Natural killer cell (primary cell): Measurements from ENCODE around the gene EPHA7. TPM values are rescaled to one million over a fixed set of nuclear protein-coding genes. Genes with fewer than 3 reads are reported as not detected.

Source experiments
- ATAC-seq, 3 donors: fragments of 150-1000 bp in 2 of 3; fragments of 200-7000 bp in 1 of 3; cut with Tn5 transposase; 1 replicate in 1 of 3; 2 replicates in 2 of 3; pipeline ENCODE4 v1.10.0; 2021; ENCODE audit warnings: mild to moderate bottlenecking in 2 of 3, moderate library complexity in 2 of 3
- DNase-seq, 2 donors: peaks; one replicate each; pipeline versions ENCODE4 v3.0.0 to v3.0.0-alpha.2; 2013 to 2021; ENCODE audit warnings: mixed read lengths in 1 of 2
- H3K27ac ChIP-seq: one replicate; pipeline ENCODE4 v1.5.1; 2013; ENCODE audit warnings: mild to moderate bottlenecking, low read length
- H3K27me3 ChIP-seq: one replicate; pipeline ENCODE4 v1.6.1; 2013; ENCODE audit warnings: low read length; ENCODE audit not compliant: control insufficient read depth, insufficient read depth
- H3K36me3 ChIP-seq: one replicate; pipeline ENCODE4 v1.6.1; 2013; ENCODE audit warnings: low read length; ENCODE audit not compliant: control insufficient read depth, insufficient read depth
- H3K4me1 ChIP-seq: one replicate; pipeline ENCODE4 v1.6.1; 2013; ENCODE audit warnings: low read length; ENCODE audit not compliant: control insufficient read depth, insufficient read depth
- H3K4me3 ChIP-seq: one replicate; pipeline ENCODE4 v1.5.1; 2013; ENCODE audit warnings: low read length
- H3K9me3 ChIP-seq: one replicate; pipeline ENCODE4 v1.6.1; 2013; ENCODE audit warnings: low read length; ENCODE audit not compliant: control insufficient read depth, insufficient read depth
- H3K27ac Mint-ChIP-seq, 2 donors: one replicate each; pipeline ENCODE4 v1.8.0; 2022; ENCODE audit warnings: mild to moderate bottlenecking in 2 of 2, mixed read lengths in 2 of 2, moderate library complexity in 1 of 2
- H3K27me3 Mint-ChIP-seq, 2 donors: one replicate each; pipeline ENCODE4 v1.8.0; 2022; ENCODE audit warnings: low read depth in 2 of 2, mixed read lengths in 2 of 2
- H3K36me3 Mint-ChIP-seq: one replicate; pipeline ENCODE4 v1.8.0; 2022; ENCODE audit warnings: mixed read lengths
- H3K4me1 Mint-ChIP-seq, 2 donors: one replicate each; pipeline ENCODE4 v1.8.0; 2022; ENCODE audit warnings: mixed read lengths in 2 of 2
- H3K4me3 Mint-ChIP-seq: one replicate; pipeline ENCODE4 v1.8.0; 2022; ENCODE audit warnings: mild to moderate bottlenecking, moderate library complexity, mixed read lengths
- H3K9me3 Mint-ChIP-seq, 2 donors: one replicate each; pipeline ENCODE4 v1.8.0; 2022; ENCODE audit warnings: mixed read lengths in 2 of 2
- CTCF ChIP-seq: fragments of 200-600 bp; IDR thresholded peaks from one replicate; pipeline ENCODE4 v1.8.0; 2022; ENCODE audit warnings: antibody characterized with exemption
- WGBS: methylation state at CpG from one replicate; pipeline ENCODE4 v1.1.7; 2013; ENCODE audit warnings: missing lambda C conversion rate; ENCODE audit not compliant: insufficient coverage; 5-methylcytosine and 5-hydroxymethylcytosine counted together
- intact Hi-C: fragments of 100-400 bp; cut with micrococcal nuclease; formaldehyde crosslinking; loops from one replicate; pipeline ENCODE4 v1.14.2; 2022
- total RNA-seq, 4 donors: library from RNA; stranded (reverse); fragments of 120-200 nt in 1 of 4; gene quantifications; one replicate each; pipeline versions ENCODE4 v1.2.3 to v1.2.4, GENCODE V29; 2013 to 2022

The EPHA7 gene
- total RNA-seq, 3 donors from 2014 or later (not counting 1 experiment from before 2014, with no cell fraction given): not detected

GRCh38 chr6:93403390-93403789 lies 16.0 kb downstream of the EPHA7 start:
- H3K4me1 Mint-ChIP-seq: no peaks in the 10 kb centered on the region
- intact Hi-C loops: no loop called here
- H3K4me3 Mint-ChIP-seq: no peak overlapping the region
- Histone ChIP-seq H3K36me3 (no peaks in the 10 kb centered on the region), H3K27ac (no peak overlapping the region), H3K4me1 (no peaks in the 10 kb centered on the region), H3K4me3 (no peak overlapping the region), H3K27me3 (no peaks in the 10 kb centered on the region), H3K9me3 (no peaks in the 10 kb centered on the region)
- H3K27ac Mint-ChIP-seq: no peak overlapping the region
- H3K27me3 Mint-ChIP-seq: no peaks in the 10 kb centered on the region
- WGBS: 88% methylated on average over 3 of the region's 3 CpGs
- TF ChIP-seq CTCF: no peak
- no peaks in the 10 kb centered on the region for H3K36me3 Mint-ChIP-seq
- peaks cover 3 to 5% of the 10 kb centered on the region in 2 donors for H3K9me3 Mint-ChIP-seq
- ATAC-seq: no peak
- no peak for DNase-seq

DNA sequence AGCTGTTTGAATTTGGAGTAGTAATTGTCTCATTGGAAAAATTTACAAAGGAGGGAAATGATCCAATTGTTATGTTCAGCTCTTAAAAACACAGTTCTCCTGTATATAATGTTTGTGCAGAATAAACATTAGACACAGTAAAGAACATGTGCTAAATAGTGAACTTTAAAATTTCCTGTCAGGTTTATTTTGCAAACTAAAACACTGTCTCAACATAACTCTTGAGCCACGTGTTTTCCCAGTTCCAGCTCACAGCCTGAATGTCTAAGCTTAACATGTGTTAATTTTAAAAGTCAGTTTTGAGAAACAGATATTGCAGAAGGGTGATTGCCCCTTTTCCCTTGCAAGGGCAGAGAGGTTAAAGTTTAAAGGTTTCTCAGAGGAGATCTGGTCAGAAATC lies 20.6 kb downstream of the EPHA7 start:
- Histone ChIP-seq H3K9me3 (no peaks in the 10 kb centered on the region), H3K36me3 (no peaks in the 10 kb centered on the region), H3K4me1 (no peaks in the 10 kb centered on the region), H3K27me3 (no peaks in the 10 kb centered on the region), H3K27ac (no peak overlapping the region), H3K4me3 (no peak overlapping the region)
- Mint-ChIP-seq H3K4me1 (no peaks in the 10 kb centered on the region), H3K4me3 (no peak overlapping the region), H3K9me3 (peaks cover 3 to 8% of the 10 kb centered on the region in 2 donors), H3K36me3 (no peaks in the 10 kb centered on the region), H3K27ac (no peak overlapping the region), H3K27me3 (no peaks in the 10 kb centered on the region)
- 63% methylated on average over 1 of the region's 1 CpG for WGBS
- intact Hi-C loops: no loop called here
- no peak for TF ChIP-seq CTCF
- no peak for ATAC-seq
- DNase-seq: no peak

DNA sequence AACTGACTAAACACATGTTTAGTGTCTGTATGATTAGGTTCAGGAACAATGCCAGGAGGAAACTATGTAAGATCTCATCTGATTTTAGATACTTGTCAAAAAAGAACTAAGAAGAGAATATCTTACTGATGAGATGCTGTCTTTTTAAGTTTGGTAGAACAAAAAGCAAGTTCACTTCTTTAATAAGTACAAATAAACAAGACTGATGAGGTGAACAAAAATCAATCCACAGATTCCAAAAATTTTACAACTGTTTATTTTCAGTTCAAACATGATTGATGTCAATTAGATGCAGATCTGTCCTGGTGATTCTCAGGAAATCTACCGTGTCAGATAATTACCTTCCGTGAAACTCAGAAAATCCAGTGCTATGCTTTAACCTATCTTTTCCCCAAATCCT lies 24.9 kb downstream of the EPHA7 start:
- Mint-ChIP-seq H3K4me3 (no peak overlapping the region), H3K36me3 (no peaks in the 10 kb centered on the region), H3K27me3 (no peaks in the 10 kb centered on the region), H3K9me3 (peaks cover under 1 to 4% of the 10 kb centered on the region in 2 donors), H3K27ac (no peak overlapping the region), H3K4me1 (no peaks in the 10 kb centered on the region)
- H3K36me3 ChIP-seq: no peaks in the 10 kb centered on the region
- TF ChIP-seq CTCF: no peak
- no peak overlapping the region for H3K27ac ChIP-seq
- H3K9me3 ChIP-seq: no peaks in the 10 kb centered on the region
- ATAC-seq (no peak), DNase-seq (no peak)
- no peaks in the 10 kb centered on the region for H3K4me1 ChIP-seq
- WGBS: 70% methylated on average over 2 of the region's 2 CpGs
- no peaks in the 10 kb centered on the region for H3K27me3 ChIP-seq
- no peak overlapping the region for H3K4me3 ChIP-seq
- intact Hi-C loops: no loop called here

DNA sequence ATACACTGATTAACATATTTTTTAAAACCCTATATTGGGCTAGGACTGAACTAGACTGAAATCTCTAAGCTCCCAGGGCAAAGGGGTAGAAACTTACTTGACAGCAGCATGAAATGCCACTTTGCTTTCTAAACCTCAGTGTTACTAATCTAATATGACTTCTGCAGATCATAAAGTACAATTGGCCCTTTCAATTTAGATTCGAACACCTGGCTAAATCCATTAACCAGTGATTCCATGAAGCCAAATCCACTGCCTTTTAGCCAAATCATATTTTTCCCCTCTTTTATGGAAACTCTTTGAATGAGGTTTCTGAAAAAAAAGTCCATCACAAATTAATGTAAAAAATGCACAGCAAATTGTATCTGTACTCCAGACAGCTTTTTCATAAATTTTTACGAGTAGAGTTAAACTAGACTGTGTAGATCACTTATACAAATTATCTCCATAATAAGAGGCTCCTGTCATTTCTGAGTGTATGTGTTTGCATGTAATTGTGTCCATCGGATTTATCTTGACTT lies 25.7 kb downstream of the EPHA7 start:
- Mint-ChIP-seq H3K27ac (no peak overlapping the region), H3K4me1 (no peaks in the 10 kb centered on the region), H3K9me3 (peaks cover 0 to 4% of the 10 kb centered on the region in 2 donors), H3K4me3 (no peak overlapping the region), H3K27me3 (no peaks in the 10 kb centered on the region), H3K36me3 (no peaks in the 10 kb centered on the region)
- no peaks in the 10 kb centered on the region for H3K27me3 ChIP-seq
- H3K27ac ChIP-seq: no peak overlapping the region
- H3K4me3 ChIP-seq: no peak overlapping the region
- no peaks in the 10 kb centered on the region for H3K36me3 ChIP-seq
- no peak for DNase-seq
- intact Hi-C loops: no loop called here
- no peak for ATAC-seq
- no peaks in the 10 kb centered on the region for H3K9me3 ChIP-seq
- WGBS: 77% methylated on average over 1 of the region's 3 CpGs
- no peak for TF ChIP-seq CTCF
- H3K4me1 ChIP-seq: no peaks in the 10 kb centered on the region
